Measurements from ENCODE around the gene CTIF.
"Not testable (repeated sequence)": the region's sequence is repeated elsewhere in the genome, so short reads cannot be mapped to it uniquely, and the experiment has no call there.

The CTIF gene

GRCh38 chr18:48811401-48811800 lies 272.6 kb downstream of the CTIF start:
- no peak for DNase-seq (ENCODE audit: low read depth, low spot score)
- CTCF ChIA-PET = no interaction called here
- no peak overlapping the region for H3K4me3 ChIP-seq (ENCODE audit: low read depth, low read length)
- TF ChIP-seq CTCF (IDR thresholded peaks at IDR 0.05; ENCODE audit: insufficient read depth, low read length, missing control alignments) = no peak
- POLR2A ChIA-PET = no interaction called here

- POLR2A ChIA-PET; DNase-seq (ENCODE audit: low read depth, low spot score); H3K4me3 ChIP-seq (ENCODE audit: low read depth, low read length); CTCF ChIA-PET: not testable (repeated sequence)
Measured at GRCh38 chr18:48811977-48812451, 273.2 kb downstream of the CTIF start.

GRCh38 chr18:48813321-48813720 lies 274.5 kb downstream of the CTIF start:
- POLR2A ChIA-PET = no interaction called here
- no peak for DNase-seq (ENCODE audit: low read depth, low spot score)
- no peak for TF ChIP-seq CTCF (IDR thresholded peaks at IDR 0.05; ENCODE audit: insufficient read depth, low read length, missing control alignments)

GRCh38 chr18:48813833-48814489 lies 275.1 kb downstream of the CTIF start:
- ChIA-PET POLR2A (no interaction called here), CTCF (no interaction called here)
- H3K4me3 ChIP-seq (ENCODE audit: low read depth, low read length) = no peak overlapping the region
- TF ChIP-seq CTCF (IDR thresholded peaks at IDR 0.05; ENCODE audit: insufficient read depth, low read length, missing control alignments) = no peak
- no peak for DNase-seq (ENCODE audit: low read depth, low spot score)

More at GRCh38 chr18:48813321-48813720, 274.5 kb downstream of the CTIF start:
- no peak overlapping the region for H3K4me3 ChIP-seq (ENCODE audit: low read depth, low read length)
- CTCF ChIA-PET = no interaction called here

GRCh38 chr18:48814490-48815178 lies 275.8 kb downstream of the CTIF start:
- POLR2A ChIA-PET = no interaction called here
- TF ChIP-seq CTCF (IDR thresholded peaks at IDR 0.05; ENCODE audit: insufficient read depth, low read length, missing control alignments) = no peak
- CTCF ChIA-PET = no interaction called here
- no peak overlapping the region for H3K4me3 ChIP-seq (ENCODE audit: low read depth, low read length)
- no peak for DNase-seq (ENCODE audit: low read depth, low spot score)

- DNase-seq (ENCODE audit: low read depth, low spot score) = no peak
- TF ChIP-seq CTCF (IDR thresholded peaks at IDR 0.05; ENCODE audit: insufficient read depth, low read length, missing control alignments) = no peak
- no peak overlapping the region for H3K4me3 ChIP-seq (ENCODE audit: low read depth, low read length)
- ChIA-PET POLR2A (no interaction called here), CTCF (no interaction called here)
Measured at GRCh38 chr18:48815179-48815515, 276.3 kb downstream of the CTIF start.
